OCI-LY3 (cell line): Measurements from ENCODE around the gene PLCB1.

ENCODE experiments used
- H2AFZ ChIP-seq: fragments of 200-600, 300-600 bp; shearing (Covaris generic); 2 replicates; pipeline ENCODE4 v1.6.0; 2014; ENCODE audit warnings: antibody characterized with exemption, low read depth, low read length
- H3K27ac ChIP-seq: fragments of 200-600, 300-600 bp; sonication (generic); 2 replicates; pipeline ENCODE4 v1.5.1; 2014; ENCODE audit warnings: mild to moderate bottlenecking, low read length, moderate library complexity, mixed read lengths
- H3K27me3 ChIP-seq: fragments of 200-600, 300-600 bp; sonication (generic); 2 replicates; pipeline ENCODE4 v1.6.1; 2014; ENCODE audit warnings: low read depth, low read length, mixed read lengths
- H3K36me3 ChIP-seq: fragments of 200-600, 300-600 bp; sonication (generic); replicated peaks from 2 replicates; pipeline ENCODE3; 2014; ENCODE audit warnings: low read depth, low read length, mixed read lengths
- H3K4me1 ChIP-seq: fragments of 300-600, 200-600 bp; sonication (generic); 2 replicates; pipeline ENCODE4 v1.6.1; 2014; ENCODE audit warnings: low read length, mixed read lengths
- H3K4me2 ChIP-seq: fragments of 200-600, 300-600 bp; sonication (generic); 2 replicates; pipeline ENCODE4 v1.6.1; 2014; ENCODE audit warnings: low read length, mixed read lengths
- H3K4me3 ChIP-seq: fragments of 300-600, 200-600 bp; sonication (generic); 2 replicates; pipeline ENCODE4 v1.5.1; 2014; ENCODE audit warnings: antibody characterized with exemption, mild to moderate bottlenecking, low read length, moderate library complexity
- H3K79me2 ChIP-seq: fragments of 300-600, 200-600 bp; shearing (Covaris generic); 2 replicates; pipeline ENCODE4 v1.6.1; 2014; ENCODE audit warnings: mild to moderate bottlenecking, low read length, mixed read lengths
- H3K9ac ChIP-seq: fragments of 300-600, 200-600 bp; shearing (Covaris generic); 2 replicates; pipeline ENCODE4 v1.6.0; 2014; ENCODE audit warnings: mild to moderate bottlenecking, low read length, moderate library complexity
- H3K9me3 ChIP-seq: fragments of 200-600, 300-600 bp; shearing (Covaris generic); 2 replicates; pipeline ENCODE4 v1.6.1; 2014; ENCODE audit warnings: low read length, mixed read lengths; ENCODE audit not compliant: insufficient read depth
- H4K20me1 ChIP-seq: fragments of 200-600, 300-600 bp; sonication (generic); 2 replicates; pipeline ENCODE4 v1.6.1; 2016; ENCODE audit warnings: low read length, mixed read lengths; ENCODE audit not compliant: insufficient read depth
- EZH2phosphoT487 ChIP-seq: fragments of 200-600 bp; shearing (Covaris generic); IDR thresholded peaks from 2 replicates; pipeline ENCODE4 v1.6.1; 2018; ENCODE audit warnings: antibody characterized with exemption, mixed run types, low read depth
- TF ChIP-seq, protein P1 (sequence below): fragments of 200-600, 300-600 bp; sonication (generic); IDR thresholded peaks from 2 replicates; pipeline ENCODE4 v1.5.1; 2014; ENCODE audit warnings: antibody characterized with exemption, low read length, low read depth

The PLCB1 gene

DNA sequence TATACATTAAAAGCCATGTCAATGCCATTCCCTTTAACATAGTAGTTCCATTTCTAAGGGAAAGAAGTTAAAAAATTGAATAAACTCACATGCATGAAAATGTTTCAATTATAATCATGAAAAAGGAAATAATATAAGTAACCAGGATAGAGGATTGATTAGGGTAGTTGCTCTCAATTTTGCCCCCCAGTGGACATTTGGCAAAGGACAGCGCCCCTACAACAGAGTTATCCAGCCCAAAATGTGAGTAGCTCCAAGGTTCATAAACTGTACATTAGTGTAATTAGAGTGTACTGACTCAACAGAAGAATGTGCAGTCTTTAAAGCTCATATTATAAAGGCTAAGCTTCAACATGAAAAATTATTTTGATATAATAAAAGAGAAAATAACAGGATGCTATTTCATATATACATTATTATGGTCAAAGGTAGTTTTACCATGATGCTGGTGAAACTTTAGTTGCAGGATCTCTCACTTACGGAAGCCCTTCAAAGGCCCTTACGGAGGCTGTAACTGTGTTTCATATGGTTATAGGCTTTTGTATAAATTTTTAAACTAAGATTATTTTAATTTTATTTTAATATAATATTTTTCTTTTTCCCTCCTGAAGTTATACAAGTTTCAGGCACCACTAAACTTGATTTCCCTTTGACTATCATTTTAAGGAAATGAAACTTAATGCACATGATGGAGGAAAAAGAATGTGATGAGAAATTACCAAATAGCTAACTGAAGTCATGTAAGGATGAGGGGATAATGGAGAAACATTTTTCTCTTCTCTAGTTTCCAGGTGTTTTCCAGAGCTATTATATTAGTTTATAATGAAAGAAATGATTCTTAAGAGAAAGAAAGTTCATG lies 403.6 kb downstream of the PLCB1 start:
- TF ChIP-seq, protein P1, sequence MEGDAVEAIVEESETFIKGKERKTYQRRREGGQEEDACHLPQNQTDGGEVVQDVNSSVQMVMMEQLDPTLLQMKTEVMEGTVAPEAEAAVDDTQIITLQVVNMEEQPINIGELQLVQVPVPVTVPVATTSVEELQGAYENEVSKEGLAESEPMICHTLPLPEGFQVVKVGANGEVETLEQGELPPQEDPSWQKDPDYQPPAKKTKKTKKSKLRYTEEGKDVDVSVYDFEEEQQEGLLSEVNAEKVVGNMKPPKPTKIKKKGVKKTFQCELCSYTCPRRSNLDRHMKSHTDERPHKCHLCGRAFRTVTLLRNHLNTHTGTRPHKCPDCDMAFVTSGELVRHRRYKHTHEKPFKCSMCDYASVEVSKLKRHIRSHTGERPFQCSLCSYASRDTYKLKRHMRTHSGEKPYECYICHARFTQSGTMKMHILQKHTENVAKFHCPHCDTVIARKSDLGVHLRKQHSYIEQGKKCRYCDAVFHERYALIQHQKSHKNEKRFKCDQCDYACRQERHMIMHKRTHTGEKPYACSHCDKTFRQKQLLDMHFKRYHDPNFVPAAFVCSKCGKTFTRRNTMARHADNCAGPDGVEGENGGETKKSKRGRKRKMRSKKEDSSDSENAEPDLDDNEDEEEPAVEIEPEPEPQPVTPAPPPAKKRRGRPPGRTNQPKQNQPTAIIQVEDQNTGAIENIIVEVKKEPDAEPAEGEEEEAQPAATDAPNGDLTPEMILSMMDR = peak; percentile 70
- TF ChIP-seq EZH2phosphoT487 = no peak
- Histone ChIP-seq H3K27me3 (no peaks in the 10 kb centered on the region), H3K4me3 (peak overlapping the region; percentile 8; the same call in 1 of the 2 replicates)

GRCh38 chr20:8536262-8536618 lies 404.2 kb downstream of the PLCB1 start:
- Histone ChIP-seq H3K9ac (peak overlapping the region; percentile 10; the same call in 1 of the 2 replicates), H3K9me3 (no peaks in the 10 kb centered on the region), H3K79me2 (no peaks in the 10 kb centered on the region), H3K27ac (peak overlapping the region; percentile 65), H3K4me3 (peak overlapping the region; percentile 8; the same call in 1 of the 2 replicates), H3K4me1 (peaks cover 60% of the 10 kb centered on the region), H3K36me3 (no peaks in the 10 kb centered on the region), H2AFZ (peak overlapping the region; percentile 62), H3K4me2 (peak overlapping the region; percentile 41), H4K20me1 (no peaks in the 10 kb centered on the region), H3K27me3 (no peaks in the 10 kb centered on the region)
- TF ChIP-seq, protein P1 = no peak
- no peak for TF ChIP-seq EZH2phosphoT487

More for the DNA sequence above, 403.6 kb downstream of the PLCB1 start:
- H3K36me3 ChIP-seq = no peaks in the 10 kb centered on the region
- H2AFZ ChIP-seq = peak overlapping the region; percentile 62
- H4K20me1 ChIP-seq = no peaks in the 10 kb centered on the region
- H3K9me3 ChIP-seq = no peaks in the 10 kb centered on the region
- peak overlapping the region; percentile 41 for H3K4me2 ChIP-seq
- peak overlapping the region; percentile 65 for H3K27ac ChIP-seq
- H3K79me2 ChIP-seq = no peaks in the 10 kb centered on the region
- H3K4me1 ChIP-seq = peaks cover 59% of the 10 kb centered on the region
- peak overlapping the region; percentile 10; the same call in 1 of the 2 replicates for H3K9ac ChIP-seq

GRCh38 chr20:8540466-8540865 lies 408.4 kb downstream of the PLCB1 start:
- H3K36me3 ChIP-seq = no peaks in the 10 kb centered on the region
- H3K27me3 ChIP-seq = no peaks in the 10 kb centered on the region
- TF ChIP-seq EZH2phosphoT487 = no peak
- TF ChIP-seq, protein P1 = no peak
- peaks cover 68% of the 10 kb centered on the region for H3K4me1 ChIP-seq
- peak overlapping the region; percentile 45; the same call in 1 of the 2 replicates for H2AFZ ChIP-seq
- 0 out of 2 replicates have a peak overlapping the region, but pooled peaks have one; percentile 2 for H3K9ac ChIP-seq
- H3K27ac ChIP-seq = peak overlapping the region; percentile 32
- no peaks in the 10 kb centered on the region for H3K79me2 ChIP-seq
- H4K20me1 ChIP-seq = no peaks in the 10 kb centered on the region
- H3K4me3 ChIP-seq = no peak overlapping the region
- peak overlapping the region; percentile 57 for H3K4me2 ChIP-seq
- no peaks in the 10 kb centered on the region for H3K9me3 ChIP-seq

- Histone ChIP-seq H3K36me3 (no peaks in the 10 kb centered on the region), H3K4me3 (peak overlapping the region; percentile 14; the same call in 1 of the 2 replicates), H3K79me2 (no peaks in the 10 kb centered on the region), H3K27ac (peak overlapping the region; percentile 5; the same call in 1 of the 2 replicates), H4K20me1 (no peaks in the 10 kb centered on the region), H3K4me1 (peaks cover 52% of the 10 kb centered on the region), H3K27me3 (no peaks in the 10 kb centered on the region), H3K9ac (no peak overlapping the region), H3K4me2 (peak overlapping the region; percentile 43), H2AFZ (no peak overlapping the region), H3K9me3 (no peaks in the 10 kb centered on the region)
- no peak for TF ChIP-seq EZH2phosphoT487
- TF ChIP-seq, protein P1 = no peak
These were observed 410.0 kb downstream of the PLCB1 start for GRCh38 chr20:8542110-8542486.
